VCaP (cell line): ENCODE measurements around the gene PRPSAP1.
A peak's percentile ranks its signal among the peaks of the same experiment; 100 is the strongest.

Source experiments
- H3K27ac ChIP-seq: fragments of 450-650 bp; 2 replicates; pipeline ENCODE4 v1.5.1; 2017
- CTCF ChIP-seq: fragments of 450-650 bp; conservative IDR thresholded peaks from 2 replicates; pipeline ENCODE4 v1.5.1; 2017; ENCODE audit warnings: mild to moderate bottlenecking, moderate library complexity

The PRPSAP1 gene

GRCh38 chr17:76267051-76267576 lies 86.6 kb downstream of the PRPSAP1 start:
- peak overlapping the region; percentile 97 for H3K27ac ChIP-seq
- TF ChIP-seq CTCF: no peak

- no peak for TF ChIP-seq CTCF
- H3K27ac ChIP-seq: peak overlapping the region; percentile 97
These were observed 87.3 kb downstream of the PRPSAP1 start for GRCh38 chr17:76266244-76266938.

- H3K27ac ChIP-seq: peak overlapping the region; percentile 97
- TF ChIP-seq CTCF: no peak
These were observed 88.0 kb downstream of the PRPSAP1 start for GRCh38 chr17:76265624-76266243.

- peak within 1 kb of the TSS; percentile 97 for H3K27ac ChIP-seq
- TF ChIP-seq CTCF: no peak
These were observed 88.7 kb downstream of the PRPSAP1 start, which contains the start of gene UBALD2 for GRCh38 chr17:76264755-76265623. TSS of gene UBALD2 (plus strand) at chr17:76265348. CDS start at chr17:76265506, 158 bp downstream.

- H3K27ac ChIP-seq: peak overlapping the region; percentile 97
- TF ChIP-seq CTCF: no peak
These were observed 89.3 kb downstream of the PRPSAP1 start for GRCh38 chr17:76264425-76264754.

GRCh38 chr17:76263896-76264295 lies 89.8 kb downstream of the PRPSAP1 start:
- H3K27ac ChIP-seq: peak overlapping the region; percentile 97
- TF ChIP-seq CTCF: no peak
